ENCODE data around the gene METTL13. TPM values are rescaled to one million over a fixed set of nuclear protein-coding genes. Genes with fewer than 3 reads are reported as not detected.

The METTL13 gene
- total RNA-seq, 1 experiment from 2014 or later, result 41.9 TPM

DNA sequence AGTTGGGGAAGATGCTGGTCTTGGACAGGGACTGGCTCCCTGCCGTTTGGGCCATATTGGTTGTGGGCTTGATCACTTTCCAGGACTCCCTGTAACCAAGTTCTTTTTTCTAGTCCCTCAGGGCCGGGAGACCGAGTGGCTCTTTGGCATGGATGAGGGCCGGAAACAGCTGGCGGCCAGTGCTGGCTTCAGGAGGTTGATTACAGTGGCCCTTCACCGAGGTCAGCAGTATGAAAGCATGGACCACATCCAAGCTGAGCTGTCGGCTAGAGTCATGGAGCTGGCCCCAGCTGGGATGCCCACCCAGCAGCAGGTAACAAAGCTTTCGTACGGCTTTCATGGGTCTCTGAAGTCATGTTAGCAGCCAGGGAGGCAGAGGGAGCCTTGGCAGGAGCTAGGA is 4.3 kb downstream of the METTL13 start:
- in situ Hi-C loops (cut with HindIII; ENCODE audit: low pct_unique_long_range_greater_than_20kb, low sequenced_read_pairs), result no loop called here
- no peaks in the 10 kb centered on the region for H3K27me3 ChIP-seq (ENCODE audit: control insufficient read depth, insufficient read depth, low read length)
- POLR2A ChIA-PET, result no interaction called here
- DNase-seq (ENCODE audit: low read depth, low spot score) (no peak), ATAC-seq (no peak)
- no peak overlapping the region for H3K27ac ChIP-seq (ENCODE audit: low read length)
- CTCF ChIA-PET, result no interaction called here
- intact Hi-C loops (cut with micrococcal nuclease; ENCODE audit: unreplicated experiment), result no loop called here
- TF ChIP-seq, protein P1, sequence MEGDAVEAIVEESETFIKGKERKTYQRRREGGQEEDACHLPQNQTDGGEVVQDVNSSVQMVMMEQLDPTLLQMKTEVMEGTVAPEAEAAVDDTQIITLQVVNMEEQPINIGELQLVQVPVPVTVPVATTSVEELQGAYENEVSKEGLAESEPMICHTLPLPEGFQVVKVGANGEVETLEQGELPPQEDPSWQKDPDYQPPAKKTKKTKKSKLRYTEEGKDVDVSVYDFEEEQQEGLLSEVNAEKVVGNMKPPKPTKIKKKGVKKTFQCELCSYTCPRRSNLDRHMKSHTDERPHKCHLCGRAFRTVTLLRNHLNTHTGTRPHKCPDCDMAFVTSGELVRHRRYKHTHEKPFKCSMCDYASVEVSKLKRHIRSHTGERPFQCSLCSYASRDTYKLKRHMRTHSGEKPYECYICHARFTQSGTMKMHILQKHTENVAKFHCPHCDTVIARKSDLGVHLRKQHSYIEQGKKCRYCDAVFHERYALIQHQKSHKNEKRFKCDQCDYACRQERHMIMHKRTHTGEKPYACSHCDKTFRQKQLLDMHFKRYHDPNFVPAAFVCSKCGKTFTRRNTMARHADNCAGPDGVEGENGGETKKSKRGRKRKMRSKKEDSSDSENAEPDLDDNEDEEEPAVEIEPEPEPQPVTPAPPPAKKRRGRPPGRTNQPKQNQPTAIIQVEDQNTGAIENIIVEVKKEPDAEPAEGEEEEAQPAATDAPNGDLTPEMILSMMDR (IDR thresholded peaks at IDR 0.05), result no peak
- peaks cover 9% of the 10 kb centered on the region for H3K4me1 ChIP-seq (ENCODE audit: control insufficient read depth, insufficient read depth, low read length)
- no peak overlapping the region for H3K4me3 ChIP-seq (ENCODE audit: low read depth in 2 of 2, low read length in 2 of 2)
- no peaks in the 10 kb centered on the region for H3K9me3 ChIP-seq (ENCODE audit: control insufficient read depth, insufficient read depth, low read depth, low read length)
- H3K36me3 ChIP-seq (ENCODE audit: control insufficient read depth, insufficient read depth, low read length), result peaks cover 24% of the 10 kb centered on the region
- no TSS peak for BruUV-seq (replicated peaks)

DNA sequence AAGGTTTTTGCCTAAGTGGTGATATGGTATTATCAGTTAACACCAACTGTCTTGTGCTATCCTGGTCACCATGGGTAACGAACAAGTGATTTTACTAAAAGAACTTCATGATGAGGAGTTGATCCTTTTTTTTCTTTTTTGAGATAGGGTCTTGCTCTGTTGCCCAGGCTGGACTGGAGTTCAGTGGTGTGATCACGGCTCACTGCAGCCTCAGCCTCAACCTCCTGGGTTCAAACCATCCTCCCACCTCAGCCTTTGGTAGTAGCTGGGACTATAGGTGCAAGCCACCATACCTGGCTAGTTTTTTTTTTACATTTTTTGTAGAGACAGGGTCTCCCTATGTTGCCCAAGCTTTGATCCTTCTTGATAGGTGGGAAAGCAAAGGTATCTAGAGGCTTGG is 5.1 kb downstream of the METTL13 start:
- Histone ChIP-seq H3K9me3 (ENCODE audit: control insufficient read depth, insufficient read depth, low read depth, low read length) (no peaks in the 10 kb centered on the region), H3K27ac (ENCODE audit: low read length) (no peak overlapping the region), H3K36me3 (ENCODE audit: control insufficient read depth, insufficient read depth, low read length) (peaks cover 26% of the 10 kb centered on the region), H3K4me3 (ENCODE audit: low read depth in 2 of 2, low read length in 2 of 2) (no peak overlapping the region), H3K4me1 (ENCODE audit: control insufficient read depth, insufficient read depth, low read length) (peaks cover 9% of the 10 kb centered on the region), H3K27me3 (ENCODE audit: control insufficient read depth, insufficient read depth, low read length) (no peaks in the 10 kb centered on the region)
- ATAC-seq, result no peak
- no TSS peak for BruUV-seq (replicated peaks)
- TF ChIP-seq, protein P2, sequence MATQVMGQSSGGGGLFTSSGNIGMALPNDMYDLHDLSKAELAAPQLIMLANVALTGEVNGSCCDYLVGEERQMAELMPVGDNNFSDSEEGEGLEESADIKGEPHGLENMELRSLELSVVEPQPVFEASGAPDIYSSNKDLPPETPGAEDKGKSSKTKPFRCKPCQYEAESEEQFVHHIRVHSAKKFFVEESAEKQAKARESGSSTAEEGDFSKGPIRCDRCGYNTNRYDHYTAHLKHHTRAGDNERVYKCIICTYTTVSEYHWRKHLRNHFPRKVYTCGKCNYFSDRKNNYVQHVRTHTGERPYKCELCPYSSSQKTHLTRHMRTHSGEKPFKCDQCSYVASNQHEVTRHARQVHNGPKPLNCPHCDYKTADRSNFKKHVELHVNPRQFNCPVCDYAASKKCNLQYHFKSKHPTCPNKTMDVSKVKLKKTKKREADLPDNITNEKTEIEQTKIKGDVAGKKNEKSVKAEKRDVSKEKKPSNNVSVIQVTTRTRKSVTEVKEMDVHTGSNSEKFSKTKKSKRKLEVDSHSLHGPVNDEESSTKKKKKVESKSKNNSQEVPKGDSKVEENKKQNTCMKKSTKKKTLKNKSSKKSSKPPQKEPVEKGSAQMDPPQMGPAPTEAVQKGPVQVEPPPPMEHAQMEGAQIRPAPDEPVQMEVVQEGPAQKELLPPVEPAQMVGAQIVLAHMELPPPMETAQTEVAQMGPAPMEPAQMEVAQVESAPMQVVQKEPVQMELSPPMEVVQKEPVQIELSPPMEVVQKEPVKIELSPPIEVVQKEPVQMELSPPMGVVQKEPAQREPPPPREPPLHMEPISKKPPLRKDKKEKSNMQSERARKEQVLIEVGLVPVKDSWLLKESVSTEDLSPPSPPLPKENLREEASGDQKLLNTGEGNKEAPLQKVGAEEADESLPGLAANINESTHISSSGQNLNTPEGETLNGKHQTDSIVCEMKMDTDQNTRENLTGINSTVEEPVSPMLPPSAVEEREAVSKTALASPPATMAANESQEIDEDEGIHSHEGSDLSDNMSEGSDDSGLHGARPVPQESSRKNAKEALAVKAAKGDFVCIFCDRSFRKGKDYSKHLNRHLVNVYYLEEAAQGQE (IDR thresholded peaks at IDR 0.05; ENCODE audit: insufficient read depth in 1 of 2, low read depth in 2 of 2, low read length in 1 of 2), result no peak
- TF ChIP-seq TCF7L2 (IDR thresholded peaks at IDR 0.05; ENCODE audit: low read depth, low read length), result no peak
- TF ChIP-seq SIN3A (IDR thresholded peaks at IDR 0.05; ENCODE audit: borderline replicate concordance, insufficient read depth, low read depth, low read length), result no peak
- DNase-seq (ENCODE audit: low read depth, low spot score), result no peak
- ChIA-PET POLR2A (interaction anchor here (0.7 kb wide), 1 partner anchor 16 kb away, joined by 3 read pairs; no protein-coding TSS in a partner anchor), CTCF (no interaction called here)
- intact Hi-C loops (cut with micrococcal nuclease; ENCODE audit: unreplicated experiment), result no loop called here
- in situ Hi-C loops (cut with HindIII; ENCODE audit: low pct_unique_long_range_greater_than_20kb, low sequenced_read_pairs), result no loop called here

DNA sequence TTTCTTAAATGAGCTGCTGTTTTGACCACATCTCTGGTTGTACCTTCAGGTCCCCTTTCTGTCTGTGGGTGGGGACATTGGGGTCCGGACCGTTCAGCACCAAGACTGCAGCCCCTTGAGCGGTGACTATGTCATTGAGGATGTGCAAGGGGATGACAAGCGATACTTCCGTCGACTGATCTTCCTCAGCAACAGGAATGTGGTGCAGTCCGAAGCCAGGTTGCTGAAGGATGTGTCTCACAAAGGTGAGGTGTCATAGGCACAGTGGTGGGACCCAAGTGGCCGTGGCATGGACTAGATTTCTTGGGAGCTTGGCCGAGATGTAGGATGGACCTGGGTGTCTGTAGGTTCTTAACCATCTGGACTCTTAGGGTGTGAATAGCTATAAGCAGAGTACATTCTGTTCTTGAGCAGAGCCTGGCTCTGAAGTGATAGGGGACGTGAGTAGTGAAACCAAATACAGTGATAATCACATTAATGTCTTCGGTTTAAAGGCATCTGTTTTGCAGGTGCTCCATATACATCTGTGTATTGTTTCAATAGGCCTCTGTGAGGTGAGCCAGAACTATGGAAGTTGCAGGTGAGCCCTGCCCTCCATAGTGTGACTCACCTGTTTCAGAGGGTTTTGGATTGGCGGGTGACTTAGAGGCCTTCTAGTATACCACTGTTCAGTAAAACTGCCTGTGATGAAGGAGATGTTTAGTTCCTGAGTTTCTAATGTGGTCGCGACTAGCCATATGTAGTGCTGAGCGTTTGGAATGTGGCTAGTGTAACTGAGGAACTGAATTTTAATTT is 6.4 kb downstream of the METTL13 start:
- DNase-seq (ENCODE audit: low read depth, low spot score), result no peak
- H3K9me3 ChIP-seq (ENCODE audit: control insufficient read depth, insufficient read depth, low read depth, low read length), result no peaks in the 10 kb centered on the region
- H3K36me3 ChIP-seq (ENCODE audit: control insufficient read depth, insufficient read depth, low read length), result peaks cover 29% of the 10 kb centered on the region
- H3K4me3 ChIP-seq (ENCODE audit: low read depth in 2 of 2, low read length in 2 of 2), result no peak overlapping the region
- H3K27me3 ChIP-seq (ENCODE audit: control insufficient read depth, insufficient read depth, low read length), result no peaks in the 10 kb centered on the region
- no peak for ATAC-seq
- intact Hi-C loops (cut with micrococcal nuclease; ENCODE audit: unreplicated experiment) (no loop called here), in situ Hi-C loops (cut with HindIII; ENCODE audit: low pct_unique_long_range_greater_than_20kb, low sequenced_read_pairs) (no loop called here)
- no peak for TF ChIP-seq SIN3A (IDR thresholded peaks at IDR 0.05; ENCODE audit: borderline replicate concordance, insufficient read depth, low read depth, low read length)
- TF ChIP-seq TCF7L2 (IDR thresholded peaks at IDR 0.05; ENCODE audit: low read depth, low read length), result no peak
- TF ChIP-seq, protein P1 (IDR thresholded peaks at IDR 0.05), result no peak
- no peak for TF ChIP-seq POLR2AphosphoS5 (IDR thresholded peaks at IDR 0.05; ENCODE audit: low read depth, low read length)
- H3K4me1 ChIP-seq (ENCODE audit: control insufficient read depth, insufficient read depth, low read length), result peaks cover 4% of the 10 kb centered on the region; the same call in 1 of the 2 replicates
- ChIA-PET CTCF (no interaction called here), POLR2A (no interaction called here)
- BruUV-seq (replicated peaks), result no TSS peak
- no peak overlapping the region for H3K27ac ChIP-seq (ENCODE audit: low read length)

All from Panc1 (cell line).